SKM-1 (cell line): Measurements from ENCODE around the gene SLC37A1.
A peak's percentile ranks its signal among the peaks of the same experiment; 100 is the strongest.

Source experiments
- DNase-seq: peaks from one replicate; lab custom pipeline; 2025; ENCODE audit not compliant: unreplicated experiment; lab: John Stamatoyannopoulos, UW

The SLC37A1 gene

DNA sequence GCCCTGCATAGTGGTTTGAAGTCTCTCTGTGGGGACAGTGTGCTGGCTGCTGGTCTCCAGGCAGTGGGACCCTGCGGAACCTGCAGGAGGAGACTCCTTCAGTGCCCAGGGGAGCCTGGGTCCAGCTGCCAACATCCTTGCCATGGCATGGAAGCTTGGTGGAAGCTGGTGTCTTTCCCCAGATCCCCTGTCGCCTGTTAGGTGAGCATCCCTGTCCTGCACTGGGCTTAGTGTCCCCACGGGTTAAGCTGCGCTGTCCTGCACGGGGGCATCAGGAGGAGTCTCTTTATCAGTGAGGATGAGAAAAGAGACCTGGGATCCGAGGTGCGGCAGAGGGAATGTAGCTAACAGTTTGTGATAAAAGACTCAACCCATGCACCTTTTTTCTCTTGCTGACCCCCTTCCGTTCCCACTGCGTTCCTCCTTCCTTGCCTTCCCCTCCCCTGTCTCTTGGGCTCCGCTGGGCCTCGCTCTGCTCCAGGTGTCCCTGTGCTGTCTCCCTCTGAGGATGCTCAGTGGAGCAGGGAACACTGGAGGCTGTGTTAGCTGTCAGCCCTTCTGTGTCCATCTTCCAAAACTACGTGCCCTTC lies 59.3 kb downstream of the SLC37A1 start:
- no peak for DNase-seq

DNA sequence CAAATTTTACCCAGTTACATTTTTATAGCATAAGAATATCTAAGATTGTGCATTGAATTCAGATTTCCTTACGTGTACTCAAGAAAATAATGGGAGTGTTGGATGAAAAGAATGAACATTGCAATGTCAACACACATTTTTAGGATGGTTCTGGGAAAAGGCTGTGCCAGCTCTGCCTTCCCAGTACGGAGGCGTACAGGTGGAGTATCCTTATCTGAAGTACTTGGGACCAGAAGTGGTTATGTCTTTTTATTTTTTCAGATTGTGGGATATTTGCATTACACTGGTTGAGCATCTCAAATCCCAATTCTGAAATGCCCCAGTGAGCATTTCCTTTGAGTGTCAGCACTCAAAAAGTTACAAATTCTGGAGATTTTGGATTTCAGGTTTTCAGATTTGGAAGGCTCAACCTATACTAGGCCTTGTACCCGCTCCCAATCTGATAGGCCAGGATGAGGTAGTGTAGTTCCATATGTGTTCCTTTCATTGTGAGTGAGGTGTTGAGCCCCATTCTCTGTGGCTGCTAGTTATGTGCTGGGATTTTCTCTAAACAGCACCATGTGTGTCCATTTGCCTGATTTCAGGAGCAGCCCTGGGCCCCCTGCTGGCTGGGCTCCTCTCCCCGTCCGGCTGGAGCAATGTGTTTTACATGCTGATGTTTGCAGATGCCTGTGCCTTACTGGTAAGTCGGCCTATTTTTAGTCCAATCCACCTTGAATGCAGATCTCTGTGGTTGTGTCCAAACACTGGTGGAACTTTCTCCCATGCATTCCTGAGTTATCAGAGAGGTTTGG lies 60.8 kb downstream of the SLC37A1 start:
- DNase-seq = no peak

DNA sequence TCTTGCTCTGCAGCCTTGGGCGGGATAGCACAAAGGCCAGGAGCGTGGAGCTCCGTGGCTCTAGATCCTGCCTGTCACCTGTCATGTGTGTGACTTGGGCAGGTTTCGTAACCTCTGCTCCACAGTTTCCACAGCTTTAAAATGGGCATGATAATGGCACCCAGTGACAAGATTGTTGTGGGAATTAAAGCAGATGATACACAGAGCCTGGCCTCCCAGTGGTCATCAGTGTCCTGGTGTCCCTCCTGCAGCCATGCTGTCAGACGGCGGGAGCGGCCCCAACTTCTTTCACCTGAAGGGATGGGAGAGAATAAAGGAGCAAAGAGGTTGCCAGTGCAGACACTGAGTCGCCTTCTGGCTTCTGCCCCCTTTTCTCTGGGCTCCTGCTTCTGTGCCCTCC lies 61.5 kb downstream of the SLC37A1 start:
- no peak for DNase-seq

DNA sequence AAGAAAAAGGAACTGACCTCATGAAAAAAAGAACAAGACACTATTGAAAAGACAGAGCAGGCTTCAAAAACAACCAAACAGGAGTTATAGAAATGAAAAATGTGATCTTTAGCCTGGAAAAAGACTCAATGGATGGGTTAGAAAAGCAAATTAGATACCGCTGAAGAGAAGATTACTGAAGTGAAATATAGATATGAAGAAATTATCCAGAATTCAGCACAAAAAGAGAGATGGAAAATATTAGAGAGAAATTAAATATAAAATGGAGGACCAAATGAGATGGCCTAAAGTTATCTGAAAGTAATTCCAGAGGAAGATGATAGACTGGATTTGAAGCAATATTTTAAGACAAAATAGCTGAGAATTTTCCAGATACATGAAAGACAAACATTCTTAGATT lies 63.0 kb downstream of the SLC37A1 start:
- no peak for DNase-seq

DNA sequence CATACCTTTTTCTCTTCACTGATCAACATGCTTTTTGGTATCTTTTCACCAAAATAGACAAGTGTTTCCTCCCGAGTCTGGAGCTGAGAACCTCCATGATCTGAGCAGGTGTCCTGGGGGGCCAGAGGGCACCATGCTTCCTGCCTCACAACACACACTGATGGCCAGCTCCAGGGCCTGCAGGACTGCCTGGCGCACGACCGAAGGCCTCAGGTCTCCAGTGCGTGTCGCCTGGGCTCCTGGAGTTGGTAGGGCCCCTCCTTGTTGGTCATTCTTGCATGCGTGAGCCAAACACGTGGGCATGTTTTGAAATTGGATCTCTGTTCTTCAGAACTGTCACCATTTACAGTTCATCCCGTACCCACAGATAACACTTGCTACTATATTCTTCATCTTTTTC lies 64.4 kb downstream of the SLC37A1 start:
- no peak for DNase-seq

DNA sequence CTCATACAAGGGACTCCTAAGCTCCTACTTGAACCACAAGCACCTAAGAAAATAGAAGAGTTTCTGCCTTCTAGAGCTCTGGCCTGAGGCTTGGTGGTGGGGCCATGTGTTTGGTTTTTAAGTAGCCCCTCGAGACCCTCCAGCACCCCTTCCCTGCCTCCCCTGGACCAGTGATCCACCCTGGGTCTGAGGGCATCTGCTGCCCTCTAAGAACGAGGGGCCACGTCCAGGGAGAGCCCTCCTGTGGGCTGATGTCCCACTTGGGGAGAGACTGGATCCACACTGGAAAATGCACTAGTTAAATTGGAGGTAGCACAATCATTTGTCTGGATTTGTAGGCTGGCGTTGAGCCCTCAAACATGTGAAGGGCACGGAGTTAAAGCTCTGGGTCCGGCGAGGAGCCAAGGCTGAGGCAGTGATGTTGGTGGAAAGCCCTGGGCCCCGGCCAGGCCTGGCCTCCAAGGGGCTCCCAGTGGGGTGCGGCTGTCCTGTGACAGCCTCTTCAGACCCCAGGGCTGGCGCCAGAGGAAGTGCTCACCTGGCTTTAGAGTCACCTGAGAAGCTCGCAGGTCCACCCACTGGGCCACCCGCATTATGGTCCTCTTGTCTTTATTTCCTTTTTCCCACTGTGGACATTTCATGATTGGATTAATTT lies 65.2 kb downstream of the SLC37A1 start:
- DNase-seq = no peak

DNA sequence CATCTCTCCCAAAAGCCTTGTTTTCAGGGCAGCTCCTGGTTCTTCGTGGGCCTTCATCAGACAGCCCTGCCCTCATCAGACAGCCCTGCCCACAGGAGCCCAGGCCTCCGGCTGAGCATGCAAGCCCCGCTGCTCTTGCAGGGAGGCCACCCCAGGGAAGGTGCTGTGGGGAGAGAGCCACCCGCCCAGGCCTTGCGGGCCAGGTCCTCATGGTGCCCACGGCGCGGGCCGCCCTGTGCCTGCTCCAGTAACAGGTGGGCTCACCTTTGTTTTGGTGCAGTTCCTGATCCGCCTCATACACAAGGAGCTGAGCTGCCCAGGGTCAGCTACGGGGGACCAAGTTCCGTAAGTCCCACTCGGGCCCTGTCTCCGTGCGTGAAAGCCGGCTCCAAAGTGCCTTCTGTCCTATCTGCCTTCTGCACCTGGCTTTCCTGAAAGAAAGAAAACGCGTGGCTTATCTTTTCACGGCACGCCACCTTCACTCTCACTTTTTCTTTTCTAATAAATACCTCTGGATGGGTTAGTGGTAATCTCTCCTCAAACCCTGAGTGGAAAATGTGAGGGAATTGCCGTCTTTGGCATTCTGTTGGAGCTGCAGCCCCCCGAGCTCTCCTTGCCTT lies 65.9 kb downstream of the SLC37A1 start:
- DNase-seq = no peak

DNA sequence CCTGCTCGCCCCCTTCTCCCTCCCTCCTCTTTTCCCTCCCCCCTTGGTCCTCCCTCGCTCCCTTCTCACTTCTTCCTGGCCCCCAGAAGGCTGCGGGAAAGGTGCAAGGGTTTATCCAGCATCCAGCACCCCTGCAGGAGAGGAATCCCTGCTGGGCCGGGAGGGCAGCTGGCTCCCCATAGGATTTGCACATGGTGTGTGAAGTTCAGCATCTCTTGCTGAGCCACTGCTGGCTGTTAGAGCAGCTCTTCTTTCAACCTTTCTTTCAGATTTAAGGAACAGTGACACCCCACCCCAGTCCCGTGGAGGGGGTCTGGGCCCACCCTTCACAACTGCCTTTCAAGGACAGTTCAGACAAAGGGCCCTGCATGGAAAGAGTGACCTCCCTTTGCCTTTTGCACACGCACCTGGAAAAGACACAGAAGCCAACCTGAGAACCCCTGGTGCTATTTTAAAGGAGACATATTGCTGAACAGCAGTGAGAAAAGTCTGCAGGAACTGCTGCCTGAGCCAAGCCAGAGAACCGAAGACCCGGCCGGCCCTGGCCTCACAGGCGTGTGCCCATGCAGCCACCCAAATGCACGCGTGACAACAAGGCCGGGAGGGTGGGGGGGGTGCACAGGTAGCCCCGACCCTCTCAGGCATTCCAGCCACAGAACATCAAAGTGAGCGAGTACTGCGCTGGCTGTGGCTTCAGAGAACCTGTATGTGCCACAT lies 66.6 kb downstream of the SLC37A1 start:
- no peak for DNase-seq

DNA sequence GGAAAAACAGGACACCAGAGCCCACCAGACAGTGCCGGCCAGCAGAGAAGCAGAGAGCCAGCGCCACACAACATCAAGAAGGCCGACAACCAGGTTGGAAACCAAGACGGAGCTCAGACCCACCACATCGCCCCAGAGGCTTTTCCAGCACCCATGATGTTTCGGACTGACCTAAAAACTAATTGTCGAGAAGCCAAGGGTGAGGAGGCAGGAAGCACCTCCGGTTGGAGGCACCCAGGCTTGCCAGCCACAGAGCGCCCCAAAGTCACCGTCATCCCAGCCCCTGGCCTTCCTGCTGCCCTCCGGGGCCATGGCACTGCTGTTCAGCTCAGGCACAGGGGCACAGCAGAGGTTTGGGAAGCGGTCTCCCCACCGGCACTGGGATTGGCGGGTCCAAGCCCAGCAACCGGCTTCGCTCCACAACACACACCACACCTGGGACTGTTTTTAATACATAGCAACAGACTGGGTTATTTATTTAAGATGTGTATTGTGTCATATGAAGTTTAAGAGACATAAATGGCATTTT lies 67.2 kb downstream of the SLC37A1 start:
- DNase-seq = no peak

DNA sequence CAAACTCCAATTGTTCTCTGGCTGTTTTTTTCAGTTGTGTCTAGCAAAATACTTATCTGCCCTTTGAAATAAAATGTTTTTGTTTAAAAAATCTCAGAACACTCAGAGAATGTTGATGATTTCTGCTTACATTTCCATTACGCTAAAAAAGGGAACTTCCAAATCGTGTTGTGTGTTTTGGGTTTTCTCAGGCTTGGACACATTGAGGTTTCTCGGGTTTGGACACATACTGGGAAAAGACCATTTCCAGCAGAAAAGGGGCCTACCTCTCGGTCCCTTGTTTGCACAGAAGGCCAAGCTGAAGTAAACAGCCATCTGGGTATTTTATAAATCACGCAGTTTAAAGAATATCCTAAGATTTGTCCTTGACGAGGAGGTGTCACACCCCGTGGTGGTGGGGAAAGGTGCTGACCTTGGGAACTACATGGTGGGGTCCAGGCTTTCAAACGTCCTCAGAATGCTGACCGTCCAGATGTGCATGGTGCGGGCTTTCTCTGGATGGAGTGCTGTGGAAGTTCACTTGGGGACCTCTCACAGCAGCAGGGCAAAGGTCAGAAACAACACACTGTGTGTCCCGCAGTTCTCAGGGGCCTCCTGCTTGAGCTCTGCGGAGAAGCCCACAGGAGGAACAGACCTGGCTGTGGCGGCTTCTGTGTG lies 67.8 kb downstream of the SLC37A1 start:
- no peak for DNase-seq

DNA sequence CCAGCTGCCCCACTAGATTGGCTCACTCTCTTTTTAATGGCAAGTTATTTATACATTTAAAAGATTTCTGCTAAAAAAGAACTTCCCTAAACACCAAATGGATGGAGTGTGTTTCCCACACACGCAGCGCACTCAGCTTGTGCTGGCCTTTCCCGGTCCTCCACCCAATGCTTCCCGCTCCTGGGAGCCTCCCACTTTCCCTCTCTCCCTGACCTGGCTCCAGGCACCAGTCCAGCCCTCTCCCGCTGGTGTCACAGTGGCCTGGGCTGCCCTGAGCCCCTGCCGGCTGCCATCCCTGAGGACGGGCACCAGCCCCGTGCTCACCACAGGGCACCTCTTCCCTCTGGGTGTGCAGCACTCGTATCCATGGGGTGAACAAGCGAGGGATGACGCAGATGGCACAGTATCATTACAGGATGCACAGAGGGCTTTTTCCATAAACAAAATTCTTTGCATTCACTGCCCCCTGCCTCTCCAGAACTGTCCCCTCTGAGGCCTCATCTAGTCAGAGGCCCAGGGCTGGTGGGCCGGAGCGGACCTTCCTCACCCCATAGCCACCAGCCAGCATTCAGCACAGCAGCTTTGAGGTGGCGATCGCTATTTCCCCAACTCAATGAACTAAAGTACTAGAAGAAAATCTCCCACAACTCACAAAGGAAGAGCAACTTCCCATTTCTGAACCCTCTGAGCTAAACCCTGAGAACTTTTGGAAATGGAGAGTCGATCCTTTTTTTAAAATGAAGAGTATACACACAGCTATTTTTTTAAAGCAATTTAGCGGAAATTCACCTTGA lies 68.5 kb downstream of the SLC37A1 start:
- peak; percentile 1 for DNase-seq

DNA sequence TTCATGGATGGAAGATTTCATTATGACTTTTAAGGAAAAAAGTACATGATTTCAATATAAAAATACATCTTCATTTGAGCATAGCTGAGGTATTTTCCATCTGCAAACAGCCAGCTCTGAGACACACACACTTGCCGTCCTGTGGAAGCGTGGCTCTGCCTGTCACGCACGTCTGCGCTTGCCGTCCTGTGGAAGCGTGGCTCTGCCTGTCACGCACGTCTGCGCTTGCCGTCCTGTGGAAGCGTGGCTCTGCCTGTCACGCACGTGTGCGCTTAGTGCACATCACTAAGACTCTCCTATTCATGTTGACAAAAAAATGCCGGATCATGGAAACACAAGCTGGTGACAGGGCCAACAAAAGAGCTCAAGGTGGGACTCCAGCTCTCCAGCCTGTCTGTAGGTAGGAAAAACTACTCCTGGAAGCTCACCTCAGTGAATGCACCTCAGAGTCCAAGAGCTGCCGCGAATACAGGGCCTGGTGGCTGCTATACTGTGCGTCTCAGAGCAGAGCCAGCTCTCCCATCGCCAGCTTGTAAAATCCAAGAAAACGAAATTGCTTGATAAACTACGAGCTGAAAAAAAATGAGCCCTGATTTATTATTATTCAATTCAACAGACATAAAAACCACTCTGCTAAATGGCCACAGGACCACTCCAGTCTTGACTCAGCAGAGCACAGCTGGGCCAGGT lies 69.3 kb downstream of the SLC37A1 start:
- no peak for DNase-seq

DNA sequence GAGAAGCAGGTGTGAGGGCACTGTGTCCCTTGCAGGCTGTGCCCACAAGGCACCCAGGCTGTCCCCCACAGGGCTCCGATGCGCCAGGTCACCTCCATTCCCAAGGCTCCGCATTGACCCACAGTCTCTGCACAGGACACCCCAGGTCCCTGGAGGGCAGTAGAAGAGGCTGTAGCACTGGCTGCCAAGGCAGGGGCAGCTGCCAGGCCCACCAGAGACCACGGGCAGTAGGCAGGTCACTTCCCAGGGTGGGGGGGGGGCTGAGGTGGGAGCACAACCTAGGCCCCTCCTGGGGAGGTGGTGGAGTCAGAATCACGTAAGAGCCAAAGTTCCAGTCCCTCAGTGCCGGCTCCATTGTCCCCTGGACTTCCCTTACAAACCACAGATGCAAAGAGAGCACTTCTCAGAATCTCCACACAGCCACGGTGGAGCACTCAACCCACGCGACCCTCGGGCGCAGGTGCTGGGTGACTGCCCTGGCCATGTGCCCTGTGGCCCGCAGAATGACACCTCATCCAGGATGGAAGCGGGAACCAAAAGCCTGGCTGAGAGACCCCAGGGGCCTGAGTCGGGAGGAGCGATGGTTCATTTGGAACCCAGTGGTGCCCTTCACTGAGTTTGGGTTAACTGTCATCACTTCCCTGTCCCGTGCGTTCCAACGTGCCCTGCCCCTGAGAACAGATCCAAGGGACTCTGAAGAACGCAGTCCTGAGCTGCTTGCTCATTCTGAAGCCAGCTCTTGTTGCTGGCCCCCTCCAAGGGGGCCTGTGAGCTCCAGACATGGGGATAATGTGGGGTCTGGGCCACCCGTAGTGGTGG lies 70.0 kb downstream of the SLC37A1 start:
- DNase-seq = no peak

DNA sequence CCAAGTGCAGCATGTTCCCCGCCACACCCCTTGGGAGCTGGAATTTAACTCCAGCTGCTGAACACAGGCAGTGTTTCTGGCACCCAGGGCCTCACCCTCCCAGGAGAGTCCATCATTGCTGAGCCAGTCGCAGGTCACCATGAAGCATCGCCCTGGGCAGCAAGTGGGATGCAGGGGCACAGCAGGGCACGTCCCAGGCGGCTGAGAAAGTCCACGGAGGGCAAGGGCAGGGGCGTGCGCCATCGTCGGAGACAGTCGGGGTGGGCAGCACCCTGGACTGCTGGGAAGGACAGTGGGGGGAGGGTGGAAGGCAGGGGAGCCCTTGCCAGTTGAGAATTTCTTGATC lies 70.6 kb downstream of the SLC37A1 start:
- DNase-seq = no peak

DNA sequence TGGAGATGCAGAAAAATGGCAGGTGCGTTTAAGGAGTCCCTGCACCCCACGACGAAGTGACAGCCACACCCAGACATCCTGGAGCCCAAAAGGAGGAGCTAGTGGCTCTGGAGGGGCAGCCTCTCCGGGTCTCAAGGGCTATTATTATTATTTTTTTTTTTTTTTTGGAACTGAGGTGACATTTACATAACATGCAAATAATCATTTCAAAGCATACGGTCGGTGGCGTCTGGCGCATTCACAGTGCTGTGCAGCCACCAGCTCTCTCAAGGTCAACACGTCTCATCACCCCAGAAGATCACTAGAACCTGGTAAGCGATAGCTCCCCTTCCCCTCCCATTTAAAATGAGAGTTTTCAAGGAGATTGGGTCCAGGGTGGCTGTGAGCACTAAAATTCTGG lies 72.2 kb downstream of the SLC37A1 start:
- DNase-seq = no peak

DNA sequence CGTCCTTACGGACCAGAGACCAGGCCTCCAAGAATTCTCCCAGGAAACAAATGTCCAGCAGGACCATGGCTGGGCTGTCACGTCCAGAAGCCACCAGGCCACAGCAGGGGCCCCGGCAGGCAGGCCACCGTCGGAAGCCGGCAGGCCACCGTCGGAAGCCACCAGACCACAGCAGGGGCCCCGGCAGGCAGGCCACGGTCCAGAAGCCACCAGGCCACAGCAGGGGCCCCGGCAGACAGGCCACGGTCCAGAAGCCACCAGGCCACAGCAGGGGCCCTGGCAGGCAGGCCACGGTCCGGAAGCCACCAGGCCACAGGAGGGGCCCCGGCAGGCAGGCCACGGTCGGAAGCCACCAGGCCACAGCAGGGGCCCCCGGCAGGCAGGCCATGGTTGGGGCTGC lies 72.8 kb downstream of the SLC37A1 start:
- DNase-seq = no peak

DNA sequence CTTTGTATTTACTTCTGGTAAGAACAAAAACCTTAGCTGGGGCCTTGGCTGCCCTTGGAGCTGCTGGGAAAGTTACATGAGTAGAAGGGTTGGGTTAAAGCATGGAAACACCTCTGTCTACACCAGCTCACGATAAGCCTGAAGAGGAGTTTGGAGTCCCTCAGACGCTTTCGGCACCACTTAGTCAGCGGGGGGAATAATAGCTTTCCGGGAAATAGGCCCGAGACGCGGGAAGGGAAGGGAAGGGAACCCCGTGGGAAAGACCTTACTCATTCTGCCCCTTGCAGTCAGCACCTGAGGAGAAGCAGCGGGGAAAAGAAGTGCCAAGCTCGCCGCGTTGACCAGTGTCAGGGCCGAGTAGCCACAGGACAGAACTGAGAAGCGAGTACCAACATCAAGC lies 73.4 kb downstream of the SLC37A1 start:
- DNase-seq = no peak

DNA sequence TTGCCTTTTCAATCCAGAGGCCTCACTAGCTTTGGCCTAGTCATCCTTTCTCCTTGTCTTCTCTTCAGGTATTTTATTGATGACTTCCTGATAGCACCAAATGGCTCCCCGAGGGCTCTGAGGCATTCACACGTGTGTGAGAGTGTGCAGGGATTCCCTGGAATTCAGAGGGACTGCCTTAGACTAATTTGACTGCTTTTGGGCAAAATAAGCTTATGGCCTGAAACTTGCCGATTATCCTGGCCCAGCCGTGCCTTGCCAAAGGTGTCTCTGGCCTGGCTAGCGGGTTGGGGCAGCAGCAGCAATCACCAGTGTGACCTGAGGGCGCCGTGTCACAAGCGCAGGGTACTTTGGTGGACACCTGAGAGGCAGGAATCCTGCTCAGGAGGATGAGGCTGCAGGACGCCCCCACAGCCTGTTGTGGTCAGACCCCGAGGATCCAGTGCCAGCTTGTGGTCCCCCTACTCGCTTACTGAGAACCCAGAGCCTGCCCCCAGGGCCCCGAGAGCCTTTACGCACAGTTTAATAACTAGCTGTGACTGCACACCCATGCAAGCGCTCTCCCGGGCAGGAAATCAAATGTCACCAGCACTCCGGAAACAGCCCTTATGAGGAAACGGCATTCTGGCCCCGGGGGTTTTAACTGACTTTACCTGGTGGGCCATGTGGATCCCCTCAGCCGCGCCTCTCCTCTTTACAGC lies 76.9 kb downstream of the SLC37A1 start:
- DNase-seq = no peak
